Cardiac septum (tissue), 1 donor: ENCODE data around the gene CDH5. TPM values are rescaled to one million over a fixed set of nuclear protein-coding genes. Genes with fewer than 3 reads are reported as not detected.
A peak's percentile ranks its signal among the peaks of the same experiment; 100 is the strongest.
"Not testable (repeated sequence)": the region's sequence is repeated elsewhere in the genome, so short reads cannot be mapped to it uniquely, and the experiment has no call there.

Experiments
- DNase-seq: peaks from one replicate; pipeline ENCODE4 v3.0.0-alpha.2; 2020; ENCODE audit warnings: low spot score
- intact Hi-C: fragments of 100-400 bp; cut with DNase I; formaldehyde crosslinking; loops from one replicate; pipeline ENCODE4 v1.14.0; 2022
- total RNA-seq: library from RNA; stranded (reverse); fragmentation: NEBNext Ultra II Directional; extraction: Animal tissue kit (Norgen Biotek cat#: 25700); gene quantifications from one replicate; pipeline ENCODE4 v1.2.1, GENCODE V29; 2021
- donor health status: DM: no; HTN: no; CAD: no.

Gene CDH5
- total RNA-seq, 1 donor from 2014 or later, result 51.9 TPM

DNA sequence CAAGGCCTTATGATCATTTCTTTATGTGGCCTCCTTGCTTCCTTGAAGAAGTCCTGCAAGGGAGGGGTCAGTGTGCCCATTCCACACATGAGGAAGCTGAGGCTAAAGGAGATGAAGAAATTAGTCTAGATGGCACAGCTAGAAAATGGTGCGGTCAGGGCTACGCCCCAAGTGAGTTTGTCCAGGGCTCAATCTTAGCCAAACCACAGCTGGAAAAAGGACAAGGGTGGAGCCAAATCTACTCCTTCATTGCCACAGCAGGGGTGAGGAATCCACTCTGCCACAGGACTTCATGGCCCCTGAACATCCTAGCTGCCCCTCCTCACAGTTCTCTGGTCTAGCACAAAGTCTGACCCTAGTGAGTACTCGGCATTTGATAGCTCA lies 76.8 kb downstream of the CDH5 start:
- peak; percentile 41 for DNase-seq
- intact Hi-C loops, result no loop called here

DNA sequence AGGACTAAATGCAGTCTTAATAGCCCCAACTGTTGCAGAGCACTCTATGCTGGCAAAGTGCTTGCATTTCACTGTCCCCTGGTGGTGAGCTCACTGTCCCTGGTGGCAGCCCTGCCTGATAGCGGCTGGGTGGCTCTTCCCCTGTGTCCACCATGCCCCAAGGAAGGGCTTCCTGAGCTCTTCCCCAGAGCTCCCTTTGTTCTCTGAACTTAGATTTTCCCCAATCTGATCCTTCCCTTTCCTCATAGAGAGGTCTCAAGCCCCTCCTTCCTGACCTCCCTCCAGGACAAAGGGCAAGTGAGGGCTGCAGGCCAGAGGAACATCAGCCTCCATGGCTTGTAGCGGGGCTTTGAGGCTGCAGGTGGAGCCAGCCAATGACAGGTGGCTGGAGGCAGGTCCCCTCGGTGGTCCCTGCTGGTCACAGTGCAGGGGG lies 77.6 kb downstream of the CDH5 start:
- intact Hi-C loops, result no loop called here
- peak; percentile 59 for DNase-seq

DNA sequence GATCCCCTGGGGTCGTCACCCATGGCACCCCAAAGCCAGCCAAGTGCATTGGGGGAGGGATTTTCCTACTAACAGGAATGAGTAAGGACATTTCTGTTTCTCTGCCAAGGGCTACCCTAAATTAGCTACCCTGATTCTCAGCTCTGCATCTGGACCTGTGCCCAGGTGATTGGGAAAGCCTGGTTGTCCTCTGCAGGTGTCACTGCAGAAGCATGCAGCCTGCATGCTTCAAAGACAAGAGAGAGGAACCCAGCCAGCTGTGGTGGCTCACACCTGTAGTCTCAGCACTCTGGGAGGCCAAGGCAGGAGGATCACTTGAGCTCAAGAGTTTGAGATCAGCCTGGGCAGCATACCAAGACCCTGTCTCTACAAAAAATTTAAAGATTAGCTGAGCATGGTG lies 80.2 kb downstream of the CDH5 start:
- DNase-seq, result peak; percentile 41
- intact Hi-C loops, result no loop called here

DNA sequence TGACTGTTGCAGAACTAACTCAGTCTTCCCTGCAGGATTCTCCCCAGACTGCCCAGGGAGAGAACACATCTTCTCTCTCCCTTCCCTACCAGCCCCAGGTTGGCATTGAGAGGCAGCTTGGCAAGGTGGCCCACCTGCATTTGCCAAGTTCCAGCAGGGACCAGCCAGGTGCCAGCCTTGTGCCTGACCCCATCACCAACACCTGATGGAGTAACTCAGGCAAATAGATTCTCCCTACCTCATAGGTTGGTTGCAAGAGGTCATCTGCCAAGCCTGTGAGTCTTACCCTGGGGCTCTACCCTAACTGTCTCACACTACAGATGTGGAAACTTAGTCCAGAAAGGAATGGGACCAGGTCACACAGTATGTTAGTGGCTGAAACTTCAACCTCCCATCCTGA lies 81.0 kb downstream of the CDH5 start:
- intact Hi-C loops, result no loop called here
- peak; percentile 26 for DNase-seq

DNA sequence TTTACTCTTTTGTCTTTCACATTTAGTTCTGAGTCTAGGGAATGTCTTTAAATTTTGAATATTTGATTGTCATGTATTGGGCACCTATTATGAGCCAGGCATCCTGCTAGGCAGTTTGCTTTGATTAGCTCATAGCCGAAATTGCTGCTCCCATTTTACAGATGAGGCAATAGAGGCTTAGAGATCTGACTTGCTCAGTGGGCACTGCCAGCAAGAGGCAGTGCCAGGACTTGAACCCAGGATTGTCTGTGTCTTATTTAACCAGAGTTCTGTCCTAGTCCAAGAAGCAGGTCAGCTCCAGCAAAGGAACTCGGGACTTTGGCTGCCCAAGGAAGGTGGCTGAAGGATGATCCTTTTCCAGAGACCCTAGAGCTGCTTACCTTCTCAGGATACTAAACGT lies 85.1 kb downstream of the CDH5 start:
- intact Hi-C loops, result no loop called here
- peak; percentile 17 for DNase-seq

DNA sequence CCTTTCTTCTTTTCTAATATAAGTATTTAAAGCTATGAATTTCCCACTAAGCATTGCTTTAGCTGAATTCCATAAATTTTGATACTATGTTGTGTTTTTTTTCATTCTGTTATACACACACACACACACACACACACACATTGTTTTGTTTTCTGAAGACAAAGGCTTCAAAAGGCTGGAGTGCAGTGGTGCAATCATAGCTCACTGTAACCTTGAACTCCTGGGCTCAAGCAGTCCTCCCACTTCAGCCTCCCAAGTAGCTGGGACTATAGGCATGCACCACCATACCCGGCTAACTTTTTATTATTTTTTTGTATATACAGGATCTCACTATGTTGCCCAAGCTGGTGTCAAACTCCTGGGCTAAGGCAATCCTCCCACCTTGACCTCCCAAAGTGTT lies 86.7 kb downstream of the CDH5 start:
- intact Hi-C loops, result not testable (repeated sequence)
- peak; percentile 26 for DNase-seq

Other genes with a start within 250 kb of the CDH5 start
- gene BEAN1, start 60.6 kb downstream of the CDH5 start, total RNA-seq, result 2.8 TPM
- 23.4 TPM for gene TK2, start 183.4 kb downstream of the CDH5 start, total RNA-seq
- gene CKLF, start 185.9 kb downstream of the CDH5 start, total RNA-seq, result 10.5 TPM
- gene CMTM1, start 199.7 kb downstream of the CDH5 start, total RNA-seq, result 1.3 TPM
- 1.3 TPM for gene CMTM2, start 212.8 kb downstream of the CDH5 start, total RNA-seq
- gene CMTM3, start 238.0 kb downstream of the CDH5 start, total RNA-seq, result 10.4 TPM